BJ (cell line): ENCODE measurements around the gene UGT1A1. TPM values are rescaled to one million over a fixed set of nuclear protein-coding genes. Genes with fewer than 3 reads are reported as not detected.

ENCODE experiments used
- CTCF ChIA-PET: fragments of 350-600 bp; formaldehyde crosslinking; extraction: SDS; loops from one replicate; lab custom pipeline; 2021; ENCODE audit warnings: antibody characterized with exemption, inconsistent platforms; lab: Yijun Ruan, JAX
- POLR2A ChIA-PET: fragments of 300-600 bp; sonication (Branson Sonifier 250); formaldehyde crosslinking; extraction: SDS; loops from one replicate; lab custom pipeline; 2021; ENCODE audit warnings: antibody characterized with exemption; lab: Charles Lee
- DNase-seq: peaks from one replicate; pipeline ENCODE4 v3.0.0-alpha.2; 2011; ENCODE audit warnings: low read depth
- H3K27me3 ChIP-seq: 2 replicates; pipeline ENCODE4 v1.6.0; 2011; ENCODE audit warnings: low read length; ENCODE audit not compliant: control insufficient read depth, insufficient read depth
- H3K36me3 ChIP-seq: 2 replicates; pipeline ENCODE4 v1.5.1; 2011; ENCODE audit warnings: low read length; ENCODE audit not compliant: control insufficient read depth, insufficient read depth
- H3K4me3 ChIP-seq: 2 replicates; pipeline ENCODE4 v1.5.1; 2011; ENCODE audit warnings: low read depth, mild to moderate bottlenecking, control low read depth, low read length
- CTCF ChIP-seq: IDR thresholded peaks from 2 replicates; pipeline ENCODE4 v1.5.1; 2011; ENCODE audit warnings: low read depth, mild to moderate bottlenecking, control low read depth, inconsistent platforms, low read length, moderate library complexity; ENCODE audit not compliant: insufficient read depth
- polyA plus RNA-seq: library from polyadenylated mRNA; depleted of rRNA; stranded (reverse); fragments of >200 nt; gene quantifications from 2 replicates; pipeline ENCODE4 v1.2.3, GENCODE V29; 2011

The UGT1A1 gene
- polyA plus RNA-seq, 1 experiment: not detected

GRCh38 chr2:233764264-233764663 is 4.2 kb downstream of the UGT1A1 start:
- no peak for TF ChIP-seq CTCF
- peak; percentile 55 for DNase-seq
- Histone ChIP-seq H3K36me3 (no peaks in the 10 kb centered on the region), H3K4me3 (no peak overlapping the region), H3K27me3 (no peaks in the 10 kb centered on the region)
- POLR2A ChIA-PET: interaction anchor here (0.6 kb wide), 1 partner anchor 1697 kb away, joined by 4 read pairs; no protein-coding TSS in a partner anchor
- CTCF ChIA-PET: interaction anchor here (0.6 kb wide), 1 partner anchor 212 kb away, joined by 3 read pairs; no protein-coding TSS in a partner anchor

DNA sequence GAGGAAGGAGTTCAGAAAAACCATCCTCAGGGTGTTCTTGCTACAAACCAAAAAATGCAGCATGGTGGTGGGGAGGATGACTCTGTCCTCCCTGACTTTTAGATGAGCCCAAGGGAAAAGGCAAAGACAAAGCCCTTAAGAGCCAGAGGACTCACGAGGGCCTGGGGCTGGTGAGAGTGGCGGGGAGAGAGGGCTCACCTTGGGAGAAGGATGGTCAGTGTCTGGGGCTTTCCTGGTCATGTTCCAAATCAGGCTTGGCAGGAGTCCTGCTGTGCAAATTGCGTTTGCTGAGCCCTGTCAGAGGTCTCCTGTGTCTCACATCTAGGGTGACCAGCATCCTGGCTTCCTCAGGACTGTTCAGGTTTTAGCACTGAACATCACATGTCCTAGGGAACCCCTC is 4.7 kb downstream of the UGT1A1 start:
- ChIA-PET CTCF (interaction anchor here (0.6 kb wide), 1 partner anchor 211 kb away, joined by 3 read pairs; no protein-coding TSS in a partner anchor), POLR2A (interaction anchor here (0.6 kb wide), 1 partner anchor 1698 kb away, joined by 4 read pairs; no protein-coding TSS in a partner anchor)
- Histone ChIP-seq H3K27me3 (no peaks in the 10 kb centered on the region), H3K4me3 (no peak overlapping the region), H3K36me3 (no peaks in the 10 kb centered on the region)
- no peak for DNase-seq
- no peak for TF ChIP-seq CTCF

DNA sequence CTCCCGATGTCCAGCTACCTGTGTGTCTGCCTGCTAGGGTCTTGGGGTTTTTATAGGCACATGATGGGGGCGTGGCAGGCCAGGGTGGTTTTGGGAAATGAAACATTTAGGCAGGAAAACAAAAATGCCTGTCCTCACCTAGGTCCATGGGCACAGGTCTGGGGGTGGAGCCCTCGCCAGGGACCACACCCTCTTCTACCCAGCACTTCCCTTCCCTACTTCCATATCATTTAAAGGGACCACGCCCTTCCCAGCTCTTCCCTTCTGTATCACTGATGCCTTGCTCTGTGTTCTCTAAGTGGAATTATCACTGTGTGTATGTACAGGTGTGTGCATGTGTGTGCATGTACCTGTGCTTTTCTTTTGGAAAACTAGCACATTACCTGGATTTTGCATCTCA is 6.3 kb downstream of the UGT1A1 start:
- no peak for TF ChIP-seq CTCF
- Histone ChIP-seq H3K36me3 (no peaks in the 10 kb centered on the region), H3K27me3 (no peaks in the 10 kb centered on the region), H3K4me3 (no peak overlapping the region)
- ChIA-PET POLR2A (no interaction called here), CTCF (interaction anchor here (0.8 kb wide), 1 partner anchor 53 kb away, joined by 3 read pairs; no protein-coding TSS in a partner anchor)
- no peak for DNase-seq

GRCh38 chr2:233768076-233768475 is 8.0 kb downstream of the UGT1A1 start:
- POLR2A ChIA-PET: no interaction called here
- TF ChIP-seq CTCF: no peak
- DNase-seq: no peak
- Histone ChIP-seq H3K27me3 (no peaks in the 10 kb centered on the region), H3K4me3 (no peak overlapping the region), H3K36me3 (no peaks in the 10 kb centered on the region)
- CTCF ChIA-PET: no interaction called here

- ChIA-PET POLR2A (no interaction called here), CTCF (no interaction called here)
- Histone ChIP-seq H3K27me3 (no peaks in the 10 kb centered on the region), H3K36me3 (no peaks in the 10 kb centered on the region), H3K4me3 (no peak overlapping the region)
- TF ChIP-seq CTCF: no peak
- no peak for DNase-seq
Observed at GRCh38 chr2:233769260-233769659, 9.2 kb downstream of the UGT1A1 start.
